ENCODE data around the gene JMJD8. TPM values are rescaled to one million over a fixed set of nuclear protein-coding genes. Genes with fewer than 3 reads are reported as not detected.
A peak's percentile ranks its signal among the peaks of the same experiment; 100 is the strongest.
"Not testable (repeated sequence)": the region's sequence is repeated elsewhere in the genome, so short reads cannot be mapped to it uniquely, and the experiment has no call there.

The JMJD8 gene
- total RNA-seq, 1 experiment from 2014 or later: 147 TPM

DNA sequence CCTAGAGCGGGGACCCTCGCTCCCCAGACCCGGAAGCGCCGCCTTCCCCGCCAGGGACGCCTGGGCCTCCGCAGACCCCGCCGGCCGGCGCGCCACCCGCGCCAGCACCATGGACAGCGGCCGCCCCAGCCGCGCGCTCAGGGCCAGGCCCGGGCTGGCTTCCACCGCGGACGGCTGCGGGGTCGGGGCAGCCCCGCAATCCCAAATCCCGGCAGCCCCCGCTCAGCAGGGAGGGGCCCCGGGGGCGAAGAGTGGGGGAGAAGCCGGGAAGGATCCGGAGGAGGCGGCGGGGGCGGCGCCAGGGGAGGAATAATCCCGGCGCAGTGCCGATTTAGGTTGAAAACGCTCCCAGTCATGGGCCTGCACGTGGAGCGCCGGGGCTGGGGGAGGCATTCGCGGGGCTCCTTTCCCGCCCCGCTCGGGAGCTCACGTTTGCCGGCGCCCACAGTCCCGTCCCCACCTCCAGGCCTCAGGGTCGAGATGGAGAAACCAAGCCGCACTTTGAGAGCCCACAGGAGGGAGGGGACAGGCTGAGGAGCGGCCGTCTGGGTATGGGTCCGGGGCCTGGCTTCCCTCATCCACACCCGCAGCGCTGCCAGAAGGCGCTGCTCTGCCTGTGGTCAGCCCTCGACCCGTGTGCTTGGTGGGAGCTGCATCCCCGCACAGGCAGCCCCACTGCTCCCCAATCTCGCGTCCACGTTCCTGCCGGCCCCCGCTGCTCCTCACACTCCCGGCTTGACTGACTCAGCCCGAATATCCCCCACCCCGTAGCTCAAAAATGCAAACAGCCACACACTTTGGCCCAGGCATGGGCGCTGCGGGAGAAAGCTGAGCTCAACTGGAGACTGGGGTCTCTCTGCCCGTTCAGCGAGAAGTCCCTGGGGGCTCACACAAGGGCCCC is 16.8 kb upstream of the JMJD8 start:
- no peak for DNase-seq (ENCODE audit: low read depth)
- in situ Hi-C loops (cut with HindIII; ENCODE audit: low pct_unique_long_range_greater_than_20kb, low sequenced_read_pairs): no loop called here

DNA sequence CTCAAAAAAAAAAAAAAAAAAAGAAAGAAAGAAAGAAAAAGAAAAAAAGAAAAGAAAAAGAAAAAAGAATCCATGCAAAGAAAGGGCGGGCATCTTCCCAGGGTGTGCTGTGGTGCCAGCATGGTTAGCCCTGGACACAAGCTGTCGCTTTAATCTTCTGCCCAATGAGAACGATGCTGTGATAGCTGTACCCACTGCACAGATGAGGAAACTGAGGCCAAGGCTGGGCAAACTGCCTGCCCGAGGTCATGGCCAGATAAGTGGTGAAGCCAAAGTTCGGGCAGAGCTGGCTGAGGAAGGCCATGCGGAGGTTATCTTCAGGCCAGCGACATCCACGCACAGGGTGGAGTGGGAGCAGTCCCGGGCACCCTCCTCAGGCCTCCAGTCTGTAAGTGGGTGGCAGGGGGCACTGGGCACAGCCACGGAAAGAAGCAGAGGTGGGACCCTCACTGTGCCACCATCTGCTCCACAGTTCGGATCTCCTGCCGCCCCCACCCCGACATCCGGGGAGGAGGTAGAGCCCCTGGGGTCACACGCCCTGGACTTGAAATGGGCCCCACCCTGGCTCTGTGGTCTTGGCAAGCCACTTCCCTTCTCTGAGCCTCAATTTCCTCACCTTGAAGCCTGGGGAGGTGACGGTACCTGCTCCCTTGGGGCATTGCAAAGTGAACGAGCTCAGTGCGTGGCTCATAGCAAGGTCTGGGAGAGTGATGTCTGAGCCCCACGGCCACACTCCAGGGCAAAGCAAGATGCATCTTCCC is 15.0 kb upstream of the JMJD8 start:
- in situ Hi-C loops (cut with HindIII; ENCODE audit: low pct_unique_long_range_greater_than_20kb, low sequenced_read_pairs): no loop called here
- DNase-seq (ENCODE audit: low read depth): no peak

DNA sequence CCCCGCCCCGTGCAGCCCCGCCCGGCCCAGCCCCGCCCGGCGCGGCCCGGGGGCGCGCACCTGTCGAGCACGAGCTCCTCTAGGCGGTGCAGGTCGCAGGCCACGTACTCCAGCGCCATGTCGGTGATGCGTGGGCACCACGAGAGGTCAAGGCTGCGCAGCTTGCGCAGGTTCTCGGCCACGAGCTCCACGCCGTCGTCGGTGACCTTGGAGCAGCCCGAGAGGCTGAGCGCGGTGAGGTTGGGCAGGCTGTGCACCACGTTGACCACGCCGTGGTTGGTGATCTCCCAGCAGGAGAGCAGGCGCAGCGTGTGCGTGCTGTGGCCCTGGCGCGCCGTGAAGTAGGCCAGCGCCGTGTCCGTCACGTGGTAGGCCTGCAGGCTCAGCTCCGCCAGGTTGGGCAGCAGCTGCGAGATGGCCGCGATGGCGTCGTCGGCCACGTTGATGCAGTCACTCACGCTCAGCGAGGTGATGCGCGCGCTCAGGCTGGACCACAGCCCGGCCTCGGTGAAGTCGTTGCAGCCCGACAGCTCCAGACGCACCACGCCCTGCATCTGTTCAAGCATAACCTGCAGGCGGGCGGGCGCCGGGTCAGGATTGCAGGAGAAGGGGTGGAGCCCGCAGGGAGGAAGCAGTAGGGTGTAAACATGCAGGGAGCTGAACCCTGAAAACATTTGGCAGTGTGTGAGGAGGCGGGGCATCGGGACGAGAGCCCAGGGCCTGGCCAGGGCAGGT is 11.4 kb upstream of the JMJD8 start:
- peak; percentile 99 for DNase-seq (ENCODE audit: low read depth)
- in situ Hi-C loops (cut with HindIII; ENCODE audit: low pct_unique_long_range_greater_than_20kb, low sequenced_read_pairs): no loop called here

DNA sequence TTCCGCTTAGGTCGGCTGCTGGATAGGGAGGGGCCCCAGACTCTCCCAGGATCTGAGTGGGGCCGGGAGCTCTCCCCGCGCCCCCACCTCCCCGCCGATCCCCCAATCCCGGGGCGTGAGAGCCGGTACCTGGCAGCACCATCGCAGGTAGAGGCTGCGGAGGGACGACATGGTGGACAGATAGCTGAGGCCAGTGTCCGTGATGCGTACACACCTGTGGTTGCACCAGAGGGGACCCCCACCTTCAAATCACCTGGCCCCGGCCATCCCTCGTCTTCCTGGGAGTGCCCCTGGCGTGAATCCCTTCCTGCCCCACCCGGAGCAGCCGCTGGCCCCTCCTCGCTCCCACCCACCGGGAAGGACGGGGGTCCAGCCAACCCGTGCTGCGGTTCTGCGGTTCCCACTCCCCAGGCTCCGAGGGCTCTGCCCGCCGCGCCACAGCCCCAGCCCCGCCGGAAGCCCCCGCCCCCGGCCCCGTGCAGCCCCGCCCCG is 10.8 kb upstream of the JMJD8 start:
- in situ Hi-C loops (cut with HindIII; ENCODE audit: low pct_unique_long_range_greater_than_20kb, low sequenced_read_pairs): no loop called here
- DNase-seq (ENCODE audit: low read depth): no peak

DNA sequence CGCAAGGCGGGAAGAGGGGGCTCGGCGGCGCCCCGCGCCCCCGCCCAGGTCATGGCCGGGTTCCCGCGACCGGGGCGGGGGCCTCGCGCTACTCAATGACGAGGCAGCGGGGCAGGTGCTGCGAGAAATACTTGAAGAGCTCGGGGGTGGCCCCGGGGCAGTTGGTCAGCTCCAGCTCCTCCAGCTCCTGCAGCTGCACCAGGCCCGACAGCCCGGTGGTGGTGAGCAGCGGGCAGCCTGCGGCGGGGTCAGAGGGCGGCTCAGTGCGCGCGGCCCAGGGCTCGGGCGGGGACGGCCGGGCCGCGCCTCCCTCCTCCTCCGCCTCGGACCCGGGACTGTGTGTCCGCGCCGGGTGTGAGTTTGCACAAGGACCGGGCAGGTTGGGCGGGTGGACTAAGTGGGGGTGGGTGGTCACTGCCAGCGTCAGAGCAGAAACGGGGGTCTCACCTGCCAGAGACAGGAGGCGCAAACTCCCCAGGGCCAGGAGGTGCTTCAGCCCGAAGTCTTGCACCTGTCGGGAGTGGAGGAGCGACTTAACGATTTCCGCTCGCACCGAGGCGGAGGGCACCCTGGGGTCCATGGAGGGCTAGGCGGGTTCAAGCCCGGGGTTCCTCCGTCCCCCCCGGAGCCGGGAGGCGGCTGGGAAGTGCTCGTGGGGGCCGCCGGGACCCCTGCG is 10.2 kb upstream of the JMJD8 start:
- in situ Hi-C loops (cut with HindIII; ENCODE audit: low pct_unique_long_range_greater_than_20kb, low sequenced_read_pairs): no loop called here
- no peak for DNase-seq (ENCODE audit: low read depth)

DNA sequence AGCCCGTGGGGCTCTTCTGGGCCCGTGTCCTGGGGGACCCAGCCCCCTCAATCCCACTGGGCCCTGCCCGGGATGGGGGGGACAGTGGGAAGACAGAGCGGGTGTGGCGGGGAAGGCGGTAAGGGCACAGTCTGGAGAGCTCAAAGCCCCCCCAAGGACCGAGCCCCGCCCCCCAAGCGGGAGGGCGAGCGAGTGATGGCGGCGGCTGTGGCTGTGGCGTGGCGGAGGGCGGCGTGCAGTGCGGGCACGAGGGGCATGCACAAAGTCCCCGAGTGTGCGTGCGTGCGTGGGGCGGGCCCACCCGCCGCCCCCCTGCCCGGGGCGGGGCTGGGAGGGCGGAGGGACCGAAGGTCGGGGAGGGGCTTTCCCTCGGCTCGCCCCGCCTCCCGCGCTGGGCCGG is 9.6 kb upstream of the JMJD8 start:
- in situ Hi-C loops (cut with HindIII; ENCODE audit: low pct_unique_long_range_greater_than_20kb, low sequenced_read_pairs): no loop called here
- no peak for DNase-seq (ENCODE audit: low read depth)

DNA sequence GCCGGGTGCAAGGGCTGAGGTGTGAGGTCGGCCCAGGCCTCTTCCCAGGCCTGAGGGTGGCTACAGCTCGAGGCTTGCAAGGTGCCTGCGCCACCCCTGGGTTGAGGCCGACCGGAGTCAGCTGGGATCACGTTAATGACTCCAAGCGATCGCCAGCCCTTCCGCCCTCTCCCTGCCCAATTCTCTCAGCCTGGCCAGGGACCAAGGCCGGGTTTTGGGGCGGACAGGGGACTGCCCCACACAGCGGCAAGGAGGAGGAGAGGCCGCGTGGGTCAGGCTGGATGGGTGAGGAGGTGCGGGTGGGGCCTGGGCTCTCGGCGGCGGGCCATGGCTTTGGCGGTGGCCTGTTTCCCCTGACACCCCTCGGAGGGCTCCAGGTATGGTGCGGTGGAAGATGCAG is 9.2 kb upstream of the JMJD8 start:
- in situ Hi-C loops (cut with HindIII; ENCODE audit: low pct_unique_long_range_greater_than_20kb, low sequenced_read_pairs): no loop called here
- DNase-seq (ENCODE audit: low read depth): no peak

DNA sequence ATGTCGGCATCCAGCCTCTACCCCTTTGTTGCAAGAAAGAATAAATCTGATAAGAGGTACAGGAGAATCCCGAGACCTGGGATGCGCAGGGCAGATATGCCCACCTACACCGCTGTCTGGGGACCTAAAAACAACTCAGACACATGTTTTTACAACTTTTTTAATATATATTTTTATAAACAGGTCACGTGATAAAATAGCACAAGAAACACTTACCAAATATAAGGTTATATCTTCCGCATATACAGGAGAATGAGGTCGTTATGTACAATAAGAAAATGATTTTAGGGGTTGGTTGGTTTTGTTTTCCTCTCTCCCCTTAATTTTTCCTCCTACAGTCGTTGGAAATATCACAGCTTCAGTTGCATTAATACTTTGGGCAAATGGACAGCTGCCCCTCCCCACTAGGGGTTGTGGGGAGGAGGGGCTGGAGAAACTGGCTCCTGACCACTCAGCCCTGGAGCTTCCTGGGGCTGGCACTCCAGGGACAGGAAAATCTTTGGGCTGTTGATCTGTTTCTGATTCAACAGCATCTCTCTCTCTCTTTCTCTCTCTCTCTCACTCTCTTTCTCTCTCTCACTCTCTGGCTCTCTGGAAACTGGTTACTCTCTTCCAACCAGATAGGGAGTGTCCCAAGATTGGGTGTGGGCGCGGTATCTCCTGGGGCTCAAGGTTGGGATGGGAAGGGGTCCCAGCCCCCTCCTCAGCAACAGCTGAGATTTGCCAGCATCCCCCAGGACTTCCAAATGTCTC is 8.4 kb upstream of the JMJD8 start:
- in situ Hi-C loops (cut with HindIII; ENCODE audit: low pct_unique_long_range_greater_than_20kb, low sequenced_read_pairs): no loop called here
- DNase-seq (ENCODE audit: low read depth): no peak

DNA sequence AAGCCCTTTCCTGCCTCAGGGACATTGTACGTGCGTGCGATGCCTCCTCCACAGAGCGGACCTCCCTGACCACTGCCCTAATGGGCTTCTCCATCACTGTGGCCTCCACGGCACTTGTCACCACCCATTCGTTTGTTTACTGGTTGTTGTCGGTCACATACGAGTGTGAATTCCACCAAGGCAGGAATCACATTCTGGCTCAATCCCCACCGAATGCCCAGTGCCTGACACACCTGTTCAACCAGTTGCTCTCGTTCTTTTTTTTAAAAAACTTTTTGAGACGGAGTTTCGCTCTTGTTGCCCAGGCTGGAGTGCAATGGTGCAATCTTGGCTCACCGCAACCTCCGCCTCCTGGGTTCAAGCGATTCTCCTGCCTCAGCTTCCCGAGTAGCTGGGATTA is 7.1 kb upstream of the JMJD8 start:
- DNase-seq (ENCODE audit: low read depth); in situ Hi-C loops (cut with HindIII; ENCODE audit: low pct_unique_long_range_greater_than_20kb, low sequenced_read_pairs): not testable (repeated sequence)

DNA sequence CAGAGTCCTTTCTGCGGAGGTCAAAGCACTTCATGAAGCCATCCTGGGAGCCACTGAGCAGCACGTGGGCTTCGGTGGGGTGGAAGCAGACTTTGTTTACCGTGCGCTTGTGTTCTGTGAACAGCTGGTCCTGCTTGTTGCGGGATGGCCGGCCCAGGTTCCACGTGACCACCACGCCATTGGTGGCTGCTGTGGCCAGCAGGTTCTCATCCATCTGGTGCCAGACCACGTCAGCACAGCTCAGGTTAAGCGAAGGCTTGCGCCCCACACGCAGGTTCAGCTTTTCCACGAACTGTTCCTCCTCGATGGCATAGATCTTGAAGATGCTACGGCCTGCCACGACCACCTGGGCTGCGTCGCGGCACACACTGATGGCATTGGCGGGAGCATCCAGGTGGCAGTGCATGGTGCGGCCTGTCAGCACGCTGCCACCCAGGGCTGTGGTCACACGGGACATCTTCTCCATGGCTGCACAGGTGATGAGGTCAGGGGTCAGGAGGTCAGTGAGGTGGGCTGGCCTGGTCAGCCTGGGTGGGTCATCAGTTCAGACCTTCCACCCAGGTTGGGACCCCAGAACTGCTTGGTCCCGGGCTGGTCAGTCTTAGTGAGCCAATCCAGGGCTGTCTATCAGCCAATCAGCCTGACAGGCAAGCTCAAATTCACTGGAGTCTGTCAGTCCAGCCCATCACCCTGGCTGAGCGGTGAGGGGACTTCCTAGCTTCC is 5.2 kb upstream of the JMJD8 start:
- in situ Hi-C loops (cut with HindIII; ENCODE audit: low pct_unique_long_range_greater_than_20kb, low sequenced_read_pairs): no loop called here

DNA sequence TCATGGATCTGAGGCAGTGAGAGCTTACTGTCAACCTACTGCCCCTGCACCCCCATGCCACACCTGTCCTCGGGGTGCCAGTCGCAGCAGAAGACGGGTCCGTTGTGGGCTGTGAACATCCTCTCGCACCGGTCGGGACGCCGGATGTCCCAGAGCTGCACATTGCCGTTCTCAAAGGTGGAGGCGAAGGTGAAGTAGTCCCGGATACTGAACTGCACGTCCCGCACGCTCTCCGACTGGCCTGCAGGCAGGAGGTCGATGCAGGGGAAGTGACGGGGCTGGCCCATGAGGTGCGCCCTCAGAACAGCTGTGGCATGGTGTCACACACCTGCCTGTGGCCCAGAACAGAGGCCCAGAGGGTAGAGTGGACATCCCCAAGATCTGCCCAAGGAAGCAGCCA is 3.4 kb upstream of the JMJD8 start:
- no peak for DNase-seq (ENCODE audit: low read depth)

More for the DNA sequence above, 5.2 kb upstream of the JMJD8 start:
- DNase-seq (ENCODE audit: low read depth): no peak

DNA sequence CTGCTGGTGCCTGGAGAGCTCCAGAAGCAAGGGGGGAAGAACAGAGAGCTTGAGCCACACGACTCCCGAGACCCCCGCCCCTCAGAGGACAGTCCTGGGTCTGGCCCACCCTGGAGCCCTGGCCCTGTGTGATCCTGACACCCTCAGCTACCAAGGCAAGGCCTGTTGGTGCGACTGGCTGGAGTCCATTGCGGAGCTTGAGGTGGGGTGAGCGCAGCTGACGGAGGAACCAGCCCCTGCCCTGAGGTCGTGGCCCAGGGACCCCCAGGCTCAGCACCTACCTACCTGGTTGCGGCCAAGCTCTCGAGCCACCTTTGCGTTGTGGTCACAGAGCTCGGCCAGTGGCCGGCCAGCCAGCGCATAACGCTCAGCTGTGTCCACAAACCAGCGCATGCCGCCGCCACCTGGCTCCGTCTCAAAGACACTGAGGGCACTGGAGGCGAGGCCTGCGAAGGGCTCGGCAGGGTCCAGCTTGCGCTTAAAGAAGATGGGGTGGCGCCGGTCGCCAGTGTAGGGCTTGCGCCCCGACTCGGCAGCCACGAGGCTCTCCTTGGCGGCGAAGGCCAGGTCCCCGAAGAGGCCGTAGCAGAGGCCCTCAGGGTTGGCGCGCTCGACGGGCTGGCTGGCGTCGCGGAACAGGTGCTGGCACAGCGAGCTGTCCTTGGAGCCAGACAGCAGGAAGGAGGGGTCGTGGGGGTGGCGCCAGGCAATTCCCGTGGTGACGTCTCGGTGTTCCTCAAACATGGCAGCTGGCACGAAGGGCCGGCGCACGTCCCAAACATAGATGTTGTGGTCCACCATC is 2.5 kb upstream of the JMJD8 start:
- in situ Hi-C loops (cut with HindIII; ENCODE audit: low pct_unique_long_range_greater_than_20kb, low sequenced_read_pairs): no loop called here

More for the DNA sequence above, 3.4 kb upstream of the JMJD8 start:
- in situ Hi-C loops (cut with HindIII; ENCODE audit: low pct_unique_long_range_greater_than_20kb, low sequenced_read_pairs): no loop called here

DNA sequence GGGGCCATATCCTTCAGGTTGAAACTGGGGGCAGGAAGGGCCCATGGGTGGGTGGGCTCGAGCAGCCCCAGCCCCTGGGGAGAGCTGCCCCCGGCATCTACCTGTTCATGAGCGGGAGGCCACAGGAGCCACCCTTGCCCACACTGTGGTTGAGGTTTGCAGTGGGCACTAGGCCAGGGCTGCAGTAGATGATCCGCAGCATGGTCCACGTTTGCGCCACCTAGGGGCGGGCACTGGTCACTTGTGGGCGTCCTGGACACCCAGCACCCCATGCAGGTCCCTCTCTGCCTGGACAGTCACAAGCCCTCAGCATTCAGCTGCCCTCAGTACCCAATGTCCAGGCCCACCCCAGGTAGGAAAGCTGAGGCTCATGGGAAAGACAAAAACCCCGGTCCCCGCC is 1.8 kb upstream of the JMJD8 start:
- DNase-seq (ENCODE audit: low read depth): peak; percentile 51
- in situ Hi-C loops (cut with HindIII; ENCODE audit: low pct_unique_long_range_greater_than_20kb, low sequenced_read_pairs): no loop called here

More for the DNA sequence above, 2.5 kb upstream of the JMJD8 start:
- DNase-seq (ENCODE audit: low read depth): no peak

DNA sequence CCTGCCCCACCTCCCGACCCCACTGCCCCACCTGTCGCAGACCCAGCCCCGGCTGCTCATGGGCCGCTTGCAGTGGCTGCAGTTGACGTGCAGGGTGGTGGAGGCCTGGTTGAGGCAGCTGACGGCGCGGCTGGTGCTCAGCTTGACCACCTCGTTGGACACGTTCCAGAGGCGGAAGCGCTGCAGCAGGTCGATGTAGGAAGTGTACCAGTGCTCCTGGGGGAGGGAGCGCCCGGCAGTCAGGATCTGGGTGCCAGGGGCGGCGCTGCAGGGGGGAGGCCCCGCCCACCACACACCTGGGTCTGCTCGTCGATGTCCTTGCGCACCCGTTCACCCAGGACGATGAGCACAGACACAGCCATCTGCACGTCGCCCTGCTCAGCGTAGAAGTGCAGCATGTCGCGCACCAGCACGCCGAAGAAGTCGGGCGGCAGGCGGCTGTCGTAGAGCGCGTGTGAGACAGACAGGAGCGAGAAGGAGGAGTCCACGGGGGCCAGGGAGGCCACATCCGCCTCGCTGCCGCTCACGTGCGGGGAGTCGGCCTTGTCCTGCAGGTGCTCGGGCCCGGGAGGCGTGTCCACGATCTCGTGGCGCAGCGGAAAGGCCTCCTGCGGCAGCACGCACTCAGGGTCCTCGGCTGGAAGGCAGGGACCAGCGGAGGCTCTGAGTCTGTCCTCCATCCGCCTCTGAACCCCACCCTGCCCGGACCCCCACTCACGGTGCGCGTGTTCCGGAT is 995 bp upstream of the JMJD8 start:
- no peak for DNase-seq (ENCODE audit: low read depth)
- in situ Hi-C loops (cut with HindIII; ENCODE audit: low pct_unique_long_range_greater_than_20kb, low sequenced_read_pairs): no loop called here

DNA sequence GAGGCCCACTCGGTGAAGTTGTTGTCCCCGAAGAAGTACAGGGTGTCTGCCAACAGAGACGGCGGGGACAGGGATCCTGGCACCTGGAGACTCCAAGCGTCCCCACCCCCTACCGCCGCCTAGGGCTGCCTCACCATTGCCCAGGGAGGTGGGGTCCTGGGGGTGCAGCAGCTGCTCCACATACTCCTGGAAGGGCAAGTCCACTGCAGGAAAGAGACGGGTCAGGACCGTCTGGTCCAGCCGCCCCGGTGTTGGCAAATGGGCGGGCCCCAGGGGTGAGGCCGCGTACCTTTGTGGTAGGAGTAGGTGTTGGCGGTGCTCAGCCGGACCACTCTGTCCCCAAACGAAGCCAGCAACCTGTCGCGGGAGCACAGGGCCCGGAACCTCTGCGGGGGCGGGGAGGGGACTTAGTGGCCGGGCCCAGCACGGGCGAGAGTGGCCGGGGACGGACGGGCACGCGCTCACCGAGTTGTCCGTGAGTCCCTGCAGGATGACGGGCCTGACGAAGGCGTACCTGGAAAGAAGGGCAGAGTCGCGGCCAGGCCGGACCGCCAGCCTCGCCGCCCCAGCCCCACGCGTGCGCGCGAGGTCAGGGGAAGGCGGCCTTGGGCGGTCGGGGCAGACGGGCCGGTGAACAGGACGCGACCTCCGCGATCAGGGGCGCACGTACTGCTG is 601 bp downstream of the JMJD8 start:
- DNase-seq (ENCODE audit: low read depth): peak; percentile 63
- in situ Hi-C loops (cut with HindIII; ENCODE audit: low pct_unique_long_range_greater_than_20kb, low sequenced_read_pairs): no loop called here
